Kidney epithelial cell (primary cell): Measurements from ENCODE around the gene LRP8. TPM values are rescaled to one million over a fixed set of nuclear protein-coding genes. Genes with fewer than 3 reads are reported as not detected.

Experiments
- DNase-seq: peaks from one replicate; pipeline ENCODE4 v3.0.0-alpha.2; 2010; ENCODE audit warnings: low read depth
- H3K27me3 ChIP-seq: 2 replicates; pipeline ENCODE4 v1.6.0; 2011; ENCODE audit warnings: low read length; ENCODE audit not compliant: control insufficient read depth, insufficient read depth
- H3K36me3 ChIP-seq: 2 replicates; pipeline ENCODE4 v1.5.1; 2011; ENCODE audit warnings: low read length; ENCODE audit not compliant: control insufficient read depth, insufficient read depth
- H3K4me3 ChIP-seq: 2 replicates; pipeline ENCODE4 v1.5.1; 2011; ENCODE audit warnings: low read depth, mild to moderate bottlenecking, control low read depth, low read length
- total RNA-seq: library from RNA; depleted of rRNA; stranded (reverse); fragments of >200 nt; gene quantifications from 2 replicates; pipeline ENCODE4 v1.2.3, GENCODE V29; 2015
- TF ChIP-seq, protein P1 (sequence below): IDR thresholded peaks from 2 replicates; pipeline ENCODE4 v1.5.1; 2011; ENCODE audit warnings: mild to moderate bottlenecking, moderate library complexity, low read length, control low read depth, inconsistent platforms; ENCODE audit not compliant: insufficient read depth, poor library complexity, severe bottlenecking

LRP8 gene
- total RNA-seq, 1 donor from 2014 or later, result 7.5 TPM

DNA sequence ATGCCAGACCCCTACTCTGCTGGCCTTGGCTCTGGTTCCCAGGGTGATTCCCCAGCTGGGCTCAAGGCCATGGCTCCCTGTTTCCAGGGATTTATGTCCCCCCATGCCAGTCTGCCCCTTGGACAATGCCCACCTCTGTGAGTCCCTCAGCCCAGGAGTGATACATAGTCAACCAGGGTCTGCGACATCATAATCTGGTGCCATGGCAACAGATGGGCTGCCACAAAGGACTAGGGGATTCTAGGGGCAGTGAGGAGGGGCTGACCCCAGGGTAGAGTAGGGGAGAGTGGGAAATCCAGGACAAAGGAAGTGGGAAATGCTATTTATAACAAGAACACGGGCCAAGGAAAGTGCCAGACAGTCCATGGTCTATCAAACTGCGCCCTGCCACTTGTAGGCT, 33.8 kb downstream of the LRP8 start:
- DNase-seq, result no peak
- no peaks in the 10 kb centered on the region for H3K27me3 ChIP-seq
- TF ChIP-seq, protein P1, sequence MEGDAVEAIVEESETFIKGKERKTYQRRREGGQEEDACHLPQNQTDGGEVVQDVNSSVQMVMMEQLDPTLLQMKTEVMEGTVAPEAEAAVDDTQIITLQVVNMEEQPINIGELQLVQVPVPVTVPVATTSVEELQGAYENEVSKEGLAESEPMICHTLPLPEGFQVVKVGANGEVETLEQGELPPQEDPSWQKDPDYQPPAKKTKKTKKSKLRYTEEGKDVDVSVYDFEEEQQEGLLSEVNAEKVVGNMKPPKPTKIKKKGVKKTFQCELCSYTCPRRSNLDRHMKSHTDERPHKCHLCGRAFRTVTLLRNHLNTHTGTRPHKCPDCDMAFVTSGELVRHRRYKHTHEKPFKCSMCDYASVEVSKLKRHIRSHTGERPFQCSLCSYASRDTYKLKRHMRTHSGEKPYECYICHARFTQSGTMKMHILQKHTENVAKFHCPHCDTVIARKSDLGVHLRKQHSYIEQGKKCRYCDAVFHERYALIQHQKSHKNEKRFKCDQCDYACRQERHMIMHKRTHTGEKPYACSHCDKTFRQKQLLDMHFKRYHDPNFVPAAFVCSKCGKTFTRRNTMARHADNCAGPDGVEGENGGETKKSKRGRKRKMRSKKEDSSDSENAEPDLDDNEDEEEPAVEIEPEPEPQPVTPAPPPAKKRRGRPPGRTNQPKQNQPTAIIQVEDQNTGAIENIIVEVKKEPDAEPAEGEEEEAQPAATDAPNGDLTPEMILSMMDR, result no peak
- no peak overlapping the region for H3K4me3 ChIP-seq
- no peaks in the 10 kb centered on the region for H3K36me3 ChIP-seq

DNA sequence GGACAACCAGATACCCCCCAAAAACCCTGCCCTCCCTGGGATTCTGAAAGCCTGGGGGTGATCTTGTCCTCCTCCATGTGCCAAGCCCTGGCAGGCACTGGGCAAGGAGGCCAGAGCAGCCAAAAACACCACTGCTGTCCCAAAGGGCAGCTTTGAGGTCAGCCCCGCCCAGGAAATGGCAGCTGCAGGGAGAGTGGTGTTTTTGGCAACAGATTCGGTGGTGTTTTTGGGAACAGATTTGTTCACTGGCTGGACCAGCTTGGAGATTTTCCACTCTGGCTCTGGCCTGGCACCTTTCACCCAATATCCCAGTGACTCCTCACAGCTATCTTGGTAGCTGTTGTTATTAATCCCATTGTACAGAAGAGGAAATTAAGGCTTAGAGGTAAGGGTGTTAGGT, 34.7 kb downstream of the LRP8 start:
- DNase-seq, result no peak
- H3K27me3 ChIP-seq, result no peaks in the 10 kb centered on the region
- TF ChIP-seq, protein P1, result no peak
- no peaks in the 10 kb centered on the region for H3K36me3 ChIP-seq
- no peak overlapping the region for H3K4me3 ChIP-seq

DNA sequence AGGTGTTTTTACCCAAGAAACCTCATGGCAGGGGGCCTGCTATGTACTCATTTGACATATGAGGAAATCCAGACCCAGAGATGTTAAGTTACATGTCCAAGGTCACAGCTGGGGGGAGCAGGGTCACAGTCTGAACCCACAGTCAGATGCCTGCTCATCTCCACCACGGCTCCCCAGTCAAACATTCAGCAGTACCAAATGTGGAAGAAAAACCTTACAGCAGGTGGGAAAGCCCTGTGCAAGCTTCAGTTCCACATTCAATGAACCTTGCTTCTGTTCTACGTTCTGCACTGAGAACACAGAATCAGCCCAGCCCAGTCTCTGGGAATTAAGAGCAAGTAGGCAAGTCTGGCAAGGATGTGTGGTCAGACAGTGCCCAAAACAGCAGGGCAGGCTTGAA, 35.2 kb downstream of the LRP8 start:
- Histone ChIP-seq H3K4me3 (no peak overlapping the region), H3K36me3 (no peaks in the 10 kb centered on the region), H3K27me3 (no peaks in the 10 kb centered on the region)
- TF ChIP-seq, protein P1, result no peak
- no peak for DNase-seq

DNA sequence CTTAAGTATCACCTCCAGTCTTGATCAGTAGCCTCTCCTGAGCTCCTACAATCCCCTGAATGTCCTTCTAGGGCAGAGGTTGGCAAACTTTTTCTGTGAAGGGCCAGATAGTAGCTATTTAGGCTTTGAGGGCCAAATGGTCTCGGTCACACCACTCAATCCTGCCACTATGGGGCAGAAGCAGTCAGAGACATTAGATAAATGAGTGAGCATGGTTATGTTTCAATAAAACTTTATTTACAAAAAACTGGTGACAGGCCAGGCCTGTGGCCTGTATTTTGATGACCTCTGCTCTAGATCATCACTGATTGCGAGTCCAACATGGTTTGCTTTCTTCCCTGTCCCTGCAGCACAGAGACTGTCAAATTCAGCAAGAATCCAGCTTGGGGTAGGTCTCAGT, 36.3 kb downstream of the LRP8 start:
- no peaks in the 10 kb centered on the region for H3K36me3 ChIP-seq

DNA sequence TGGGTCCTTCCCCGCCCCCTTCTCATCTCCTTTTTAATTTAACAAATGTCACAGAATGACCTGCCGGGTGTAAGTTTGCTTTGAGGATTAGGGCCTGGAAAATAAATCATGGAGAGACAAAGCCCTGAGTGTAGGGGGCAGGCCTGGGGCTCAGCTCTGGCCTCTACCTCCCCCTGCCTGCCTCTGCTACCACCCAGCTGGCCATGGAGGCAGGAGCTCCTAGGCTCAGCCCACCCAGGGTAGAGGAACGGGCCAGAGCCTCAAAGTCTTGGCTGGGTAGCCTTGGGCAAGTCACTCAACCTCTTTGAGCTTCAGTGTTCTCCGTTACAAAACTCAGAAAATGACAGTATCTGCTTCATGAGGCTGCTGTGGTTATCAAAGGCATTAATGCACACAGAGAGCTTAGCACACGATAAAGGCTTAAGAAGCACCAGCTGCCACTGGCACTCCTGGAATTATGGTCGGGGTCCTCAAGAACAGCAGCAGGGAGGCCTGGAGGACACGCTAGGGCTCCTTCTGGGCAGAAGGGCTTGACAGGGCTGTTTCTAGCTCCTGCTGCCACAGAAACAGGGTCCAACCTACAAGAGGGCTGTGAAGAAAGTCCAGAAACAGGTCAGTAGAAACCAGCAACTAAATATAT, 39.0 kb downstream of the LRP8 start:
- no peak for DNase-seq
- Histone ChIP-seq H3K36me3 (no peaks in the 10 kb centered on the region), H3K4me3 (no peak overlapping the region), H3K27me3 (no peaks in the 10 kb centered on the region)
- TF ChIP-seq, protein P1, result no peak

More for the DNA sequence above, 36.3 kb downstream of the LRP8 start:
- Histone ChIP-seq H3K27me3 (no peaks in the 10 kb centered on the region), H3K4me3 (no peak overlapping the region)
- no peak for DNase-seq
- TF ChIP-seq, protein P1, result no peak
